Measurements from ENCODE around the gene DISC1. TPM values are rescaled to one million over a fixed set of nuclear protein-coding genes. Genes with fewer than 3 reads are reported as not detected.

DISC1 gene
- total RNA-seq, 2 experiments from 2014 or later: 9.8 to 11.2 TPM

DNA sequence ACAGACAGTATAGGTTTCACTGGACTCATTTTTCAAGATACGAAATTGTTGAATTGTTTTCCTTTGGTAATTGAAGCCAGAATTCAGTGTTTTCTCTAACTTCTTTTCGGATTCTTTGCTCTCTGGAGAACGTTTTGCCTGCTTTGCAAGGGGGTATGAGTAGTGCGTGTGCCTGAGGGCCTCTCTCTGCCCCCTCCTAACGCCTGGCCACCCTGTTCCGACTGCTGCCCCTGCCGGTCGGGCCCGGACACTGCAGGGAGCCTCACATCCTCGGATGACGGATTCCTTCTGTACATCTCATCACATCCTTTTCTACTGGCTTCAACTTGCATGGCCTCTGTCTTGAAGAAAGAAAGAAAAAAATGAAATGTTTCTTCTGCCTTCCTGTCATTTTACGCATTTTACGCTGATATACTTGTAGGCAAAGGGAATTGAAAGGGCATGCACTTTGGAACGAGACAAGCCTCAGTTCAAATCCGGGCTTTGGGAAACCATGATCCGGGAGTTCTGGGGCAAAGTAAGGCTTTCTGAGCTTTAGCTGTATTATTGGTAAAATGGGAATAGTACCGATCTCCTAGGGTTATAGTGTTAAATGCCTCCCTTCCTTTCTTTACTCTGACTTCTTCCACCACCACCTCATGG, 65.1 kb downstream of the DISC1 start:
- peaks cover 8% of the 10 kb centered on the region for H3K9me3 Mint-ChIP-seq
- H3K4me1 Mint-ChIP-seq: peaks cover 4% of the 10 kb centered on the region
- H3K36me3 Mint-ChIP-seq: peaks cover 7% of the 10 kb centered on the region
- POLR2A ChIA-PET: no interaction called here
- no peak for ATAC-seq (ENCODE audit: low read depth)
- no peaks in the 10 kb centered on the region for H3K27me3 Mint-ChIP-seq
- no peak overlapping the region for H3K27ac Mint-ChIP-seq
- H3K4me3 Mint-ChIP-seq: no peak overlapping the region
- no peak for DNase-seq

DNA sequence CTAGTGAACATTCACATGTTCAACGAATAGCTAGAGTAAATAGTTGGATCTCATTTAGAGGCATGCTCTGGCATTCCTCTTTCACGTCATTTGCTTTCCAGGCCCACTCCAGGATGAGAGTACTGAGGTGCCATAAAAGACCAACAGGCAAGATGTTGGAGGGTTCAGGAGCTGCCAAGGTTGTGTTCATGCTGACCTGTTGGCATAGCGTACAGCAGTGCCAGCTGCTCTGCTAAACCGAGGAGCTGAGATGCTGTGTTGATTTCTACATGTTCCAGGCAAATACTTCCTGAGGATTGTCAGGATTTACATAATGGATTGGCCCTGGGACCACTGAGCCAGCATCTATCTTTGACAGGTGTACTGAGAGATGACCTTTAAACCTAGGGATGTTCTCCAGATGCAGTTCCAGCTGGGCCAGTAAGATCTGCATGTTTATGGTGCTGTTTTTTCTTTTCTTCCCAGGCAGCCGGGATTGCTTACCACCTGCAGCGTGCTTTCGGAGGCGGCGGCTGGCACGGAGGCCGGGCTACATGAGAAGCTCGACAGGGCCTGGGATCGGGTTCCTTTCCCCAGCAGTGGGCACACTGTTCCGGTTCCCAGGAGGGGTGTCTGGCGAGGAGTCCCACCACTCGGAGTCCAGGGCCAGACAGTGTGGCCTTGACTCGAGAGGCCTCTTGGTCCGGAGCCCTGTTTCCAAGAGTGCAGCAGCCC, 66.9 kb downstream of the DISC1 start:
- H3K9me3 Mint-ChIP-seq: peaks cover 3% of the 10 kb centered on the region
- DNase-seq (no peak), ATAC-seq (ENCODE audit: low read depth) (no peak)
- peaks cover 2% of the 10 kb centered on the region for H3K36me3 Mint-ChIP-seq
- POLR2A ChIA-PET: no interaction called here
- no peak overlapping the region for H3K4me3 Mint-ChIP-seq
- H3K27me3 Mint-ChIP-seq: no peaks in the 10 kb centered on the region
- no peak overlapping the region for H3K27ac Mint-ChIP-seq
- H3K4me1 Mint-ChIP-seq: peaks cover 4% of the 10 kb centered on the region

DNA sequence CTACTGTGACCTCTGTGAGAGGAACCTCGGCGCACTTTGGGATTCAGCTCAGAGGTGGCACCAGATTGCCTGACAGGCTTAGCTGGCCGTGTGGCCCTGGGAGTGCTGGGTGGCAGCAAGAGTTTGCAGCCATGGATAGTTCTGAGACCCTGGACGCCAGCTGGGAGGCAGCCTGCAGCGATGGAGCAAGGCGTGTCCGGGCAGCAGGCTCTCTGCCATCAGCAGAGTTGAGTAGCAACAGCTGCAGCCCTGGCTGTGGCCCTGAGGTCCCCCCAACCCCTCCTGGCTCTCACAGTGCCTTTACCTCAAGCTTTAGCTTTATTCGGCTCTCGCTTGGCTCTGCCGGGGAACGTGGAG, 67.5 kb downstream of the DISC1 start:
- ATAC-seq (ENCODE audit: low read depth) (no peak), DNase-seq (no peak)
- Mint-ChIP-seq H3K27me3 (no peaks in the 10 kb centered on the region), H3K36me3 (peaks cover 2% of the 10 kb centered on the region), H3K4me1 (peaks cover 4% of the 10 kb centered on the region), H3K27ac (no peak overlapping the region), H3K4me3 (no peak overlapping the region), H3K9me3 (no peaks in the 10 kb centered on the region)
- POLR2A ChIA-PET: interaction anchor here (0.5 kb wide), 1 partner anchor 53 kb away, joined by 3 read pairs; no protein-coding TSS in a partner anchor

DNA sequence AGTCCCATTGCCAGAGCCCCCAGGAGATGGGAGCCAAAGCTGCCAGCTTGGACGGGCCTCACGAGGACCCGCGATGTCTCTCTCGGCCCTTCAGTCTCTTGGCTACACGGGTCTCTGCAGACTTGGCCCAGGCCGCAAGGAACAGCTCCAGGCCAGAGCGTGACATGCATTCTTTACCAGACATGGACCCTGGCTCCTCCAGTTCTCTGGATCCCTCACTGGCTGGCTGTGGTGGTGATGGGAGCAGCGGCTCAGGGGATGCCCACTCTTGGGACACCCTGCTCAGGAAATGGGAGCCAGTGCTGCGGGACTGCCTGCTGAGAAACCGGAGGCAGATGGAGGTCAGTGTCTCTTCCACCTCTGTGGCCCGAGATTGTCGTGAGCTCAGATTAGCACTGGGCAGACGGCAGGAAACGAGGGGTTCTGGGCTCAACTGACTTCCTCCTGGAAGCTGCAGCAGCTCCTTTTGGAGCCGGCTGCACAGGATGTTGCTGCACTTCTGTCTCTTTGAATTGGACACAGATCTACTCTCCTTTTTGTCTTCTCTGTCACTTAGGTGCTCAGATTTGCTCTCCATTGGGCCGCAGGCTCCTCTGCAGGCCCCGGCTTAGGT, 68.0 kb downstream of the DISC1 start:
- H3K4me3 Mint-ChIP-seq: no peak overlapping the region
- ATAC-seq (ENCODE audit: low read depth): no peak
- no peak overlapping the region for H3K27ac Mint-ChIP-seq
- POLR2A ChIA-PET: interaction anchor here (0.5 kb wide), 1 partner anchor 54 kb away, joined by 3 read pairs; no protein-coding TSS in a partner anchor
- peaks cover 6% of the 10 kb centered on the region for H3K36me3 Mint-ChIP-seq
- no peaks in the 10 kb centered on the region for H3K27me3 Mint-ChIP-seq
- H3K4me1 Mint-ChIP-seq: peaks cover 7% of the 10 kb centered on the region
- DNase-seq: no peak
- no peaks in the 10 kb centered on the region for H3K9me3 Mint-ChIP-seq

DNA sequence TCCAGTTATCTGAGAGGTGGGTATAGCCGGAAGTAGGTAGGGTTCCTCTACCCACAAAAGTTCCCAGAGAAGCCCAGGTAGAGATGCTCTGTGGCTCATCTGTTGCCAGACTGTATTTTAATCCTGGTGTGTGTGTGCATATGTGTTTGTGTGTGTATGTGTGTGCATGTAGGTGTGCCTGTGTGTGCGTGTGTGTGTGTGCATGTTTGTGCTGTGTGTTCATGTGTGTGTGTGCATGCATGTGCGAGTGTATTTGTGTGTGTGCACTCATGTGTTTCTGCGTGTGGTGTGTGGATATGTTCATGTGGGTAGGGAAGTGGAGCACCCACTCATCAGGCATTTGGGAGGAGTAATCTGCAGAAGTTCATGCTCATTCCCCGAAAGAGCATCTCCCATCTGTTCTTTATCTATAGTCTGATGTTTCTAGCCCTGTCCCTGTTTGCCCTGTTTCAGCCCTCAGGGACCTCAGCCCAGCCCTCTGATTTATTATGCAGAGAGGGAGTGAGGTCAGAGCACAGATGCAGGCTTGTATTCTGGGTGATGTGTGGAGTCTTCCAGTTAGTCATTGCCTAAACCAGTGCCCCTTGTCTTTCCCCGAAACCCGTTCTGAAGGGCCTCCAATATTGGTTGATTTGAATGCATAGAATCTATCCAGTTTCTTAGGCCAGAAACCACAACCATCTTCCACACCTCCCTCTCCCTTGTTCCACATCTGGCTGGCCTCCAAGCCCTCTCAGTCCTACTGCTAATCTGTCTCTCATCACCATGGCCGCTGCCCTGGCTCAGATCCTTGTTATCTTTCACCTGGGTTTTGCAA, 69.1 kb downstream of the DISC1 start:
- Mint-ChIP-seq H3K27ac (no peak overlapping the region), H3K4me1 (peaks cover 13% of the 10 kb centered on the region), H3K27me3 (no peaks in the 10 kb centered on the region), H3K4me3 (no peak overlapping the region), H3K36me3 (peaks cover 13% of the 10 kb centered on the region), H3K9me3 (peaks cover 1% of the 10 kb centered on the region)
- DNase-seq (no peak), ATAC-seq (ENCODE audit: low read depth) (no peak)
- POLR2A ChIA-PET: no interaction called here

DNA sequence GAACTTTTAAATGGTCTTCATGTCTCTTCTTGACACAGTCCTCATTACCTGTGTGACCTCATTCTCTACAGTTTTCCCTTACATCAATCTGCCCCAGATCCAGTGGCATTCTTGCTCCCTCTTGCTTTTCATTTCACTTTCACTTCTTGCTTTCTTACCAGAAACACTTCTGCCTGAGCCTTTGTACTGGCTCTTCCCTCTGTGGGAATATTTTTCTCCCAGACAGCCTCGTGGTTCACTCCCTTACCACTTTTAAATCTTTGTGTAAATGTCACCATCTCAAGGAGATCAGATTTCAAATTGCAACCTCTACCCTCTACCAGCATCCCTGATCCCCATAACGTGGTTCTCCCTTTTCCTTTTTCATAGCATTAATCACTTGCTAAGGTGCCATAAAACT, 73.2 kb downstream of the DISC1 start:
- H3K27me3 Mint-ChIP-seq: no peaks in the 10 kb centered on the region
- peaks cover 26% of the 10 kb centered on the region for H3K36me3 Mint-ChIP-seq
- H3K27ac Mint-ChIP-seq: no peak overlapping the region
- peaks cover 5% of the 10 kb centered on the region for H3K9me3 Mint-ChIP-seq
- H3K4me1 Mint-ChIP-seq: peaks cover 12% of the 10 kb centered on the region
- POLR2A ChIA-PET: no interaction called here
- no peak overlapping the region for H3K4me3 Mint-ChIP-seq
- ATAC-seq (ENCODE audit: low read depth): no peak
- no peak for DNase-seq

DNA sequence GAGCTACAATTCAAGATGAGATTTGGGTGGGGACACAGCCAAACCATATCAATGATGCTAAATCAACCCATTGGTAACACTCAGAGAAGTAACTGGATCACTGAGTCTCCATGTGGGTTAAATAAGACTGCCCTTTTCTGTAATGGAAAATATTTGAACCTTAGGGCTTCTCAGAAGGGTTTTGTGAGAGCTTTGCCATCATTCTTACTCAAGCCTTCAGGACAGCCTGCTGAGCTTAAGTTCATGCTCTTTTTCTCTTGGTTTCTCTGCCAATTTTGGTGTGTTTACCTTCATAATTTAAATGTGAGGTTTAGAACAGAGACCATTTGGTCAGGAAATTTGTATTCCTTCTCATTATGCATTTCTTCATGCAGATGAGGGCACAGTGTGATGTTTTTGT, 74.7 kb downstream of the DISC1 start:
- Mint-ChIP-seq H3K36me3 (peaks cover 24% of the 10 kb centered on the region), H3K27me3 (no peaks in the 10 kb centered on the region), H3K9me3 (peaks cover 5% of the 10 kb centered on the region), H3K4me1 (peaks cover 9% of the 10 kb centered on the region), H3K27ac (no peak overlapping the region), H3K4me3 (no peak overlapping the region)
- no peak for DNase-seq
- ATAC-seq (ENCODE audit: low read depth): no peak
- POLR2A ChIA-PET: no interaction called here

DNA sequence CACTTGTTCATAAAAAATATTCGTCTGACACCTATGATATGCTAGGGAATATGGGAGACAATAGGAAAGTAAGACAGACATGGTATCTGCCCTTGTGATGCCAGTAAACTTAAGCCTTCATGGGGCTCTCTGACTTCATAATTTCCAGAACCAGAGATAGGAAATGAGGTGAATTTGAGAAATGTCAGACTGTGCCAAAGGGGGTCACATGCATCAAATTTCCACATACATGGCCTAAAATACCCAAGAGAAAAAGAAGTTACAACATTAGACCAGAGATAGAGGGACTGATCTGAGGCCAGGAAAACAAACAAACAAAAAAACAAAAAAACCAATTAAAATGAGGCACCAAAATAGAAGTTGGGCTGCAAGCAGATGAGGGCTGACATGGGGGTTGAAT, 75.7 kb downstream of the DISC1 start:
- DNase-seq (no peak), ATAC-seq (ENCODE audit: low read depth) (no peak)
- Mint-ChIP-seq H3K4me3 (no peak overlapping the region), H3K9me3 (peaks cover 5% of the 10 kb centered on the region), H3K27me3 (no peaks in the 10 kb centered on the region), H3K4me1 (peaks cover 9% of the 10 kb centered on the region), H3K36me3 (peaks cover 26% of the 10 kb centered on the region), H3K27ac (no peak overlapping the region)
- POLR2A ChIA-PET: no interaction called here

DNA sequence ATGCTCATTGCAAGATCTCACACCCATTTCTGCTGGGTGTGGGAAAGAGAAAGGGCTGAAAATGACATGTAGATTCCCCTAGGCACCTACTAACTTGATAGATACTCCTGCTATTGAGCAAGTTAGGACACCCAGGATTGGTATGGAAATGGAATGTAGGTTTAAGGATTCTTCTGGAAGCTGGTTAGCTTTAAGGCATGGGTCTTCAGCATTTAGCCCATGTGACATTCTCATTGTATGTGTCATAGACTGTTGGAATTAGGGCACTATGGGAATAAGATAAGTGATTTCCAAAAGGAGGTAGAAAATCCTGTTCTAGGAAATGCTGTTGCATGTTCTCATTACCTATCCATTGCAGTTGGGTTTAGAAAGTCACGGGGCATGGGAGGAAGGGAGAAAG, 76.2 kb downstream of the DISC1 start:
- no peak overlapping the region for H3K27ac Mint-ChIP-seq
- ATAC-seq (ENCODE audit: low read depth) (no peak), DNase-seq (no peak)
- no peaks in the 10 kb centered on the region for H3K27me3 Mint-ChIP-seq
- POLR2A ChIA-PET: no interaction called here
- H3K9me3 Mint-ChIP-seq: peaks cover 5% of the 10 kb centered on the region
- peaks cover 9% of the 10 kb centered on the region for H3K4me1 Mint-ChIP-seq
- no peak overlapping the region for H3K4me3 Mint-ChIP-seq
- H3K36me3 Mint-ChIP-seq: peaks cover 26% of the 10 kb centered on the region

DNA sequence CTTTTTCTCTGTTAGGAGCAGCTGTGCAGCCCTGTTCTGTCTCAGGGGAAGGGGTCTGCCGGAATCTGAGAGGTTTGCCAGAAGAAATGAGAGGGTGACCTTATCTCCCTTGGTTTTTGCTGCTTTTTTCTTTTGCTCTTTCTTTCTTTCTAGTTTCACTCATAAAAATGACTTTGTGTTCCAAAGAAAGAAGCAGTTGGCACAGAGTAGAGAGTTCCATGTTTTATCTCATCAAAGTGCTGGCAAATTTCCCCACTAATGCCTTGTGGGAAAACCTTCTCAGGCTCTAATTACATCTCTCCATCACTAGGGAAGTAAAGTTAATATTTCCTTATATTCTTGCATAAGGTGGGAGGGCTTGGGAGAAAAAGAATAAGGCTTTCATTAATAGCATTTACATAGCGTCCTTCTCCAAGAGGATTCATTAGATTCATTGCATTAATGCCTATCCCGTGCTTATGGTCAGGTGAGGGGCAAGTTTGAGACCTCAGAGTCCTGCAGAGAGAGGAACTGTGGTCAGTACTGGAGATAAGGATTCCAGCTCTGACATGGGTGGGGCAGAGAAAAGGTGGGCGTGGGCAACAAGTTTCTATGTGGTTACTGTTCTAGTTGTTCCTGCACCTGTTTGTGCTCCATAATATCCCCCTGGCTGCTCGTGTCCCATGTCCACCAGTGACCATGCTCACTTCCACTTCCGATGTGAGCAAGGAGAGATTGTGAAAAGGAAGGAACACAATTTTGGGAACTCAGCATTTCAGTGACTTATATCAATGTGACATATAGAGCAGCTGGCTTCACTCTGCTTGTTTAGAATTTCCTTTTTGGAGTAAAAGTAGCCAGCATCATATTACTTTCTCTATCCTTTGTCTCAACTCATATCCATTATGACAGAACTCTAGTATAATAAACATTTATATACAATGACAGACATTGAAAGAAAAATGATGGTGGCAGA, 79.5 kb downstream of the DISC1 start:
- Mint-ChIP-seq H3K36me3 (peaks cover 19% of the 10 kb centered on the region), H3K27ac (no peak overlapping the region), H3K4me3 (no peak overlapping the region), H3K9me3 (peaks cover 1% of the 10 kb centered on the region), H3K27me3 (no peaks in the 10 kb centered on the region), H3K4me1 (no peaks in the 10 kb centered on the region)
- POLR2A ChIA-PET: no interaction called here
- ATAC-seq (ENCODE audit: low read depth): no peak
- DNase-seq: no peak

DNA sequence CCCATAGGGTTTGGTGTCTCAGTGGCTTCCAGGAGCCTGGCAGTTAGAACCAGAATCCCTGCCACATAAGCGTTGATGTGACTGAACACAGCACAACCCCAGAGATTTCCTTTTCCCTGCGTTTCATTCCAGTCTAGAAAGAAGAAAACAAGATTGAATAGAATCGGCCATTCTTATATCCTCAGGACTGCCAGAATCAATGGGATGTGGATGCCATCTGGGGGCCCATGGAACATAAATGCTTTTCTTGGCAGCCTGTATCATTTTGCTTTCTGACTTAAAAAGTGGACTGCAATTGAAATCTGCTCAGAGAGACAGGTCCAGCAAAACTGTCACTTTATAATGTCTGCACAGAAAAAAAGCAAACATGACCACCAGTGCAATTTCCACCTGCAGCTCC, 80.3 kb downstream of the DISC1 start:
- Mint-ChIP-seq H3K4me3 (no peak overlapping the region), H3K27ac (no peak overlapping the region), H3K4me1 (no peaks in the 10 kb centered on the region), H3K36me3 (peaks cover 23% of the 10 kb centered on the region), H3K27me3 (no peaks in the 10 kb centered on the region), H3K9me3 (peaks cover 1% of the 10 kb centered on the region)
- ATAC-seq (ENCODE audit: low read depth) (no peak), DNase-seq (no peak)
- POLR2A ChIA-PET: no interaction called here

DNA sequence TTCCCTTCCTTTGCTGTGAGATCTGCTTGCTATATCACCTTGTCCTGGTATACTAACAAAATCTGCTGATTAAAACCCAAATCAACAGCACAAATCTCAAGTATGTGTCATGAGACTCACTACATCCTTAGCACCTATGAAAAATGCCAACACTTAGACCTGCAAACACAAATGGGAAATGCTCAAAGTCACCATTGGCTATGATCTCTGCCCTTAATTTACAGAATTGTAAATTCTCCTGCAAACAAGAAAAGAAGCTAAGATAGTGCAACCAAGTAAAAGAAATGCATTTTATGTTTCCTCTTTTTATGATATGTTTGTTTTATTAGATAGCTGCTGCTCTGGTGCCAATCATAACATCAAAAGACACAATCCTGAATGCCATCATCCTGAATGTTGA, 80.8 kb downstream of the DISC1 start:
- Mint-ChIP-seq H3K27me3 (no peaks in the 10 kb centered on the region), H3K4me3 (no peak overlapping the region), H3K4me1 (no peaks in the 10 kb centered on the region), H3K36me3 (peaks cover 24% of the 10 kb centered on the region), H3K27ac (no peak overlapping the region), H3K9me3 (peaks cover 1% of the 10 kb centered on the region)
- POLR2A ChIA-PET: no interaction called here
- DNase-seq: no peak
- ATAC-seq (ENCODE audit: low read depth): no peak

DNA sequence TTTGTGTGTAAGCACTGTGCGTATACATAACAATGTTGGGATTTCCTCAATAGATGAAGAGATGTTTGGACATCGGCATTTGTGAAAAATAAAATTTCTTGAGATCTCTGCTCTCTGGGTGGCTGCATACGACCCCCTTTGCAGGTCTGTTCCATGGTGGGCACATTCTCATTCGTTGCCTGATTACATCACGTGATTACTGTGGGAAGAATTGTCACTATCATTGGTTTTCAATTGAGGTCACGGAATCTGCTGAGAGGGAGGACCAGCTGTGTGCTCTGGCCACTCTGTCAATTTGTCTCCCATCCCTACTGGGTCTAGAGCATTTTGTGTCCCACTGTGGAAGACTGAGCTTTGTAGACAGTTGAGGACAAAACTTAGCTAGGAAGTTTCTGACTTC, 81.8 kb downstream of the DISC1 start:
- H3K36me3 Mint-ChIP-seq: peaks cover 25% of the 10 kb centered on the region
- no peaks in the 10 kb centered on the region for H3K4me1 Mint-ChIP-seq
- H3K9me3 Mint-ChIP-seq: peaks cover 8% of the 10 kb centered on the region
- no peak overlapping the region for H3K27ac Mint-ChIP-seq
- H3K27me3 Mint-ChIP-seq: no peaks in the 10 kb centered on the region
- POLR2A ChIA-PET: no interaction called here
- DNase-seq: no peak
- H3K4me3 Mint-ChIP-seq: no peak overlapping the region
- no peak for ATAC-seq (ENCODE audit: low read depth)
